Thyroid gland (tissue), 4 donors: ENCODE data around the gene KRTAP10-10. TPM values are rescaled to one million over a fixed set of nuclear protein-coding genes. Genes with fewer than 3 reads are reported as not detected.
"Not testable (repeated sequence)": the region's sequence is repeated elsewhere in the genome, so short reads cannot be mapped to it uniquely, and the experiment has no call there.

Experiments
- DNase-seq, 2 donors: peaks; one replicate each; pipeline ENCODE4 v3.0.0-alpha.2; 2019
- H3K27ac ChIP-seq, 3 donors: fragments of 200-600 bp; sonication (generic); 1 replicate in 2 of 3; 2 replicates in 1 of 3; pipeline ENCODE4 v1.5.1; 2016 to 2019; ENCODE audit warnings: mild to moderate bottlenecking in 1 of 3, moderate library complexity in 1 of 3
- H3K27me3 ChIP-seq: fragments of 200-600 bp; sonication (generic); one replicate; pipeline ENCODE4 v1.5.1; 2019
- H3K36me3 ChIP-seq, 2 donors: fragments of 200-600 bp; sonication (generic); one replicate each; pipeline ENCODE4 v1.5.1; 2016 to 2019
- H3K4me1 ChIP-seq, 2 donors: fragments of 200-600 bp; sonication (generic); one replicate each; pipeline ENCODE4 v1.5.1; 2017 to 2019
- H3K4me3 ChIP-seq, 3 donors: fragments of 200-600 bp; sonication (generic); replicated peaks in 1 of 3; 1 replicate in 2 of 3; 2 replicates in 1 of 3; pipeline ENCODE4 v1.5.1; 2016; ENCODE audit warnings: mild to moderate bottlenecking in 1 of 3
- H3K9me3 ChIP-seq: fragments of 200-600 bp; sonication (generic); one replicate; pipeline ENCODE4 v1.5.1; 2017
- CTCF ChIP-seq, 6 experiments: fragments of 200-600 bp in 3 of 6; fragments of 450-650 bp in 3 of 6; sonication (generic) in 3 of 6; IDR thresholded peaks; one replicate each; pipeline ENCODE4 v1.5.1; 2016 to 2019; ENCODE audit warnings: antibody characterized with exemption in 6 of 6, mild to moderate bottlenecking in 2 of 6, inconsistent platforms in 1 of 6, moderate library complexity in 1 of 6
- POLR2A ChIP-seq, 2 donors: fragments of 450-650 bp; IDR thresholded peaks; one replicate each; pipeline ENCODE4 v1.6.1; 2017; ENCODE audit warnings: antibody characterized with exemption in 2 of 2, mild to moderate bottlenecking in 2 of 2, moderate library complexity in 1 of 2
- WGBS, 2 donors: methylation state at CpG; one replicate each; pipeline ENCODE4 v1.1.5; 2017; 5-methylcytosine and 5-hydroxymethylcytosine counted together
- intact Hi-C: fragments of 100-400 bp; cut with DNase I; formaldehyde crosslinking; loops from one replicate; pipeline ENCODE4 v1.15.1; 2023
- total RNA-seq, 4 donors: library from RNA; depleted of rRNA; stranded (reverse); fragments of >200 nt; gene quantifications; one replicate each; pipeline ENCODE4 v1.2.3, GENCODE V29; 2016

The KRTAP10-10 gene
- total RNA-seq, 4 donors from 2014 or later, result not detected

GRCh38 chr21:44628707-44629391 is 8.3 kb upstream of the KRTAP10-10 start:
- Histone ChIP-seq H3K27ac (no peak overlapping the region), H3K27me3 (no peaks in the 10 kb centered on the region), H3K9me3 (no peaks in the 10 kb centered on the region), H3K4me1 (no peaks in the 10 kb centered on the region), H3K4me3 (no peak overlapping the region), H3K36me3 (no peaks in the 10 kb centered on the region)
- TF ChIP-seq POLR2A (IDR thresholded peaks at IDR 0.05) (no peak), CTCF (IDR thresholded peaks at IDR 0.05) (no peak)
- intact Hi-C loops, result no loop called here
- WGBS, 2 donors, result 76 to 81% methylated on average over 11 to 13 of the region's 18 CpGs
- DNase-seq, result no peak

GRCh38 chr21:44630440-44630839 is 6.7 kb upstream of the KRTAP10-10 start:
- no peak overlapping the region for H3K27ac ChIP-seq
- intact Hi-C loops, result no loop called here
- H3K4me1 ChIP-seq, result no peaks in the 10 kb centered on the region
- no peaks in the 10 kb centered on the region for H3K27me3 ChIP-seq
- H3K36me3 ChIP-seq, result no peaks in the 10 kb centered on the region
- DNase-seq, result no peak
- TF ChIP-seq POLR2A (IDR thresholded peaks at IDR 0.05), result no peak
- 80 to 81% methylated on average over 2 of the region's 2 CpGs for WGBS, 2 donors
- no peak overlapping the region for H3K4me3 ChIP-seq
- no peaks in the 10 kb centered on the region for H3K9me3 ChIP-seq

- 93 to 94% methylated on average over 1 of the region's 1 CpG for WGBS, 2 donors
- TF ChIP-seq POLR2A (IDR thresholded peaks at IDR 0.05) (no peak), CTCF (IDR thresholded peaks at IDR 0.05) (no peak)
- intact Hi-C loops, result no loop called here
- DNase-seq, result no peak
- Histone ChIP-seq H3K9me3 (no peaks in the 10 kb centered on the region), H3K4me3 (no peak overlapping the region), H3K4me1 (no peaks in the 10 kb centered on the region), H3K27ac (no peak overlapping the region), H3K36me3 (no peaks in the 10 kb centered on the region), H3K27me3 (no peaks in the 10 kb centered on the region)
Measured at GRCh38 chr21:44632067-44632466, 5.1 kb upstream of the KRTAP10-10 start.

- no peaks in the 10 kb centered on the region for H3K4me1 ChIP-seq
- H3K36me3 ChIP-seq, result no peaks in the 10 kb centered on the region
- no peak for TF ChIP-seq POLR2A (IDR thresholded peaks at IDR 0.05)
- no peak for TF ChIP-seq CTCF (IDR thresholded peaks at IDR 0.05)
- intact Hi-C loops, result no loop called here
- H3K9me3 ChIP-seq, result no peaks in the 10 kb centered on the region
- H3K4me3 ChIP-seq, result no peak overlapping the region
- no peaks in the 10 kb centered on the region for H3K27me3 ChIP-seq
- no peak overlapping the region for H3K27ac ChIP-seq
- DNase-seq, result no peak
- WGBS, 2 donors, result 90% methylated on average over 15 of the region's 15 CpGs
Measured at GRCh38 chr21:44636209-44637017, 743 bp upstream of the KRTAP10-10 start.

- intact Hi-C loops, H3K9me3 ChIP-seq, DNase-seq, H3K27ac ChIP-seq, H3K4me3 ChIP-seq, H3K4me1 ChIP-seq, H3K27me3 ChIP-seq, H3K36me3 ChIP-seq: not testable (repeated sequence)
- 69 to 85% methylated on average over 11 of the region's 12 CpGs for WGBS, 2 donors
Measured at GRCh38 chr21:44637851-44638348, 744 bp downstream of the KRTAP10-10 start.

- DNase-seq, H3K36me3 ChIP-seq, H3K4me3 ChIP-seq, H3K27ac ChIP-seq, H3K9me3 ChIP-seq, H3K27me3 ChIP-seq, intact Hi-C loops, H3K4me1 ChIP-seq: not testable (repeated sequence)
- 86 to 95% methylated on average over 11 to 14 of the region's 21 CpGs for WGBS, 2 donors
Measured at GRCh38 chr21:44638506-44639330, 1.6 kb downstream of the KRTAP10-10 start.
